Measurements from ENCODE around the gene BTBD16. TPM values are rescaled to one million over a fixed set of nuclear protein-coding genes. Genes with fewer than 3 reads are reported as not detected.

BTBD16 gene
- total RNA-seq, 1 experiment from 2014 or later = not detected

- TF ChIP-seq NR3C1 (CRISPR knock-in tag; conservative IDR thresholded peaks at IDR 0.05; ENCODE audit: low read depth) (no peak), ZNF281 (CRISPR knock-in tag; IDR thresholded peaks at IDR 0.05) (no peak), MYBL2 (CRISPR knock-in tag; IDR thresholded peaks at IDR 0.05) (no peak), ZSCAN18 (CRISPR knock-in tag; IDR thresholded peaks at IDR 0.05) (no peak), FOXJ3 (CRISPR knock-in tag; IDR thresholded peaks at IDR 0.05; ENCODE audit: borderline replicate concordance) (no peak), ATF3 (CRISPR knock-in tag; conservative IDR thresholded peaks at IDR 0.05) (no peak), PREB (CRISPR knock-in tag; IDR thresholded peaks at IDR 0.05; ENCODE audit: borderline replicate concordance) (no peak)
Observed at GRCh38 chr10:122287570-122287969, 16.5 kb downstream of the BTBD16 start (continued).

GRCh38 chr10:122288262-122288661 lies 17.2 kb downstream of the BTBD16 start:
- Mint-ChIP-seq H3K4me3 (no peak overlapping the region), H3K9me3 (no peaks in the 10 kb centered on the region), H3K27me3 (ENCODE audit: low read depth) (no peaks in the 10 kb centered on the region; the same call in 1 of the 2 replicates), H3K27ac (no peak overlapping the region), H3K4me1 (peaks cover 11% of the 10 kb centered on the region), H3K36me3 (no peaks in the 10 kb centered on the region)
- TF ChIP-seq GRHL2 (CRISPR knock-in tag; IDR thresholded peaks at IDR 0.05; ENCODE audit: insufficient replicate concordance, severe bottlenecking) (no peak), MLX (CRISPR knock-in tag; IDR thresholded peaks at IDR 0.05) (no peak), FOXK1 (CRISPR knock-in tag; IDR thresholded peaks at IDR 0.05) (no peak), ZBTB21 (CRISPR knock-in tag; IDR thresholded peaks at IDR 0.05; ENCODE audit: borderline replicate concordance) (no peak), E2F5 (CRISPR knock-in tag; IDR thresholded peaks at IDR 0.05) (no peak), RORB (CRISPR knock-in tag; IDR thresholded peaks at IDR 0.05) (no peak), TP53 (CRISPR knock-in tag; IDR thresholded peaks at IDR 0.05) (no peak), SP1 (CRISPR knock-in tag; conservative IDR thresholded peaks at IDR 0.05) (no peak), CDX4 (CRISPR knock-in tag; IDR thresholded peaks at IDR 0.05; ENCODE audit: borderline replicate concordance) (no peak), TEAD4 (CRISPR knock-in tag; IDR thresholded peaks at IDR 0.05) (no peak), ZNF396 (CRISPR knock-in tag; IDR thresholded peaks at IDR 0.05; ENCODE audit: borderline replicate concordance) (no peak), SOX15 (CRISPR knock-in tag; IDR thresholded peaks at IDR 0.05) (no peak), IRF2 (CRISPR knock-in tag; IDR thresholded peaks at IDR 0.05; ENCODE audit: borderline replicate concordance, low read depth) (no peak), AR (CRISPR knock-in tag; IDR thresholded peaks at IDR 0.05) (no peak), AFF4 (CRISPR knock-in tag; IDR thresholded peaks at IDR 0.05; ENCODE audit: borderline replicate concordance) (no peak)
- ATAC-seq = no peak
- ChIA-PET CTCF (interaction anchor here (0.7 to 1.6 kb wide), 3 partner anchors 8 to 20 kb away, joined by 4 to 7 read pairs (median 6); no protein-coding TSS in a partner anchor), POLR2A (interaction anchor here (0.6 kb wide), 1 partner anchor 208 kb away, joined by 3 read pairs; no protein-coding TSS in a partner anchor)
- DNase-seq (ENCODE audit: low spot score) = no peak
